ENCODE results near the gene ANP32A. TPM values are rescaled to one million over a fixed set of nuclear protein-coding genes. Genes with fewer than 3 reads are reported as not detected.

The ANP32A gene
- total and polyA plus RNA-seq, 8 donors: 111 to 346 (median 298) TPM

DNA sequence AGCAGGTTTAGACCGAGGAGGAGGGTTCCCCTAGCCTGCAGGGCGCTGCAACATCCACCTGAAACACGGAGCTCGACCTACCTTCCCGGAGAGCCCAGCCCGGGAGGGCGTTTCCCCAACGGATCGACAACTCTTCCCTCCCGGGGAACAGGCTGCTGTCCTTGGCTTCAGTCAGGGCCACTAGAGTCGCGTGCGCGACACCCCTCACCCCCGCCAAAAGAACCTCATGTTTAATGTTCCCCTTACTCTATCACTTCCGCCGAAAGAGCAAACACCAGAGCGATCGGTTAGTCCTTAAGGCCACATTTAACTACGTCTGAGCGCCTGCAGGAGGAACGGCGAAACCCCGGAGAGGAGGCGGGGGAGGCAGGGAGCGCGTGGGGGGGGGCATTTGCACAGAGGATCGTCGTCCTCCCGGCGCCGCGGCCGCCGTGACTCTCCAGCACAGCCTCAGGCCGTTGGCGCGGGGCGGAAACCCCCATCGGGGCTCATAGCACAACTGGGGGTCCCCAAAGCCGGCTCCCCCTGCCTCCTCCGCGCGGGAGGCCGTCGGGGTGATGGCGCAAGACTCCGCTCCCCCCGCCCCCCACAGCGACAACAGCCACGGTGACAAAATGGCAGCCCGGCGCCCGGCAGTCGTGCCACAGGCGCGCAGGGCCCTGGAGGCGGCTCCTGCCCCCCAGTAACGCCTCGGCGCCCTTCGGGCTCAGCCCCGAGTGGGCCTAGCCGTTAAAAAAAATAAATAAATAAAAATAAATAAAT lies 3.2 kb downstream of the ANP32A start:
- H3K27me3 ChIP-seq: no peaks in the 10 kb centered on the region
- no peaks in the 10 kb centered on the region for H3K9me3 ChIP-seq
- TF ChIP-seq, protein P1, sequence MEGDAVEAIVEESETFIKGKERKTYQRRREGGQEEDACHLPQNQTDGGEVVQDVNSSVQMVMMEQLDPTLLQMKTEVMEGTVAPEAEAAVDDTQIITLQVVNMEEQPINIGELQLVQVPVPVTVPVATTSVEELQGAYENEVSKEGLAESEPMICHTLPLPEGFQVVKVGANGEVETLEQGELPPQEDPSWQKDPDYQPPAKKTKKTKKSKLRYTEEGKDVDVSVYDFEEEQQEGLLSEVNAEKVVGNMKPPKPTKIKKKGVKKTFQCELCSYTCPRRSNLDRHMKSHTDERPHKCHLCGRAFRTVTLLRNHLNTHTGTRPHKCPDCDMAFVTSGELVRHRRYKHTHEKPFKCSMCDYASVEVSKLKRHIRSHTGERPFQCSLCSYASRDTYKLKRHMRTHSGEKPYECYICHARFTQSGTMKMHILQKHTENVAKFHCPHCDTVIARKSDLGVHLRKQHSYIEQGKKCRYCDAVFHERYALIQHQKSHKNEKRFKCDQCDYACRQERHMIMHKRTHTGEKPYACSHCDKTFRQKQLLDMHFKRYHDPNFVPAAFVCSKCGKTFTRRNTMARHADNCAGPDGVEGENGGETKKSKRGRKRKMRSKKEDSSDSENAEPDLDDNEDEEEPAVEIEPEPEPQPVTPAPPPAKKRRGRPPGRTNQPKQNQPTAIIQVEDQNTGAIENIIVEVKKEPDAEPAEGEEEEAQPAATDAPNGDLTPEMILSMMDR (IDR thresholded peaks at IDR 0.05): no peak
- peaks cover 21 to 57% of the 10 kb centered on the region in 2 donors for H3K4me1 ChIP-seq
- intact Hi-C loops (cut with DNase I): no loop called here
- H3K4me3 ChIP-seq: peak overlapping the region; percentile 66 to 90
- H3K36me3 ChIP-seq: no peaks in the 10 kb centered on the region
- peak overlapping the region; percentile 98 to 99 for H3K27ac ChIP-seq
- DNase-seq (peak; percentile 70 to 89 (median 78)), ATAC-seq (peak; percentile 52)

- peaks cover 18 to 57% of the 10 kb centered on the region in 2 donors for H3K4me1 ChIP-seq
- ATAC-seq (no peak), DNase-seq (no peak)
- intact Hi-C loops (cut with DNase I): no loop called here
- peak overlapping the region; percentile 98 to 99 for H3K27ac ChIP-seq
- H3K9me3 ChIP-seq: no peaks in the 10 kb centered on the region
- peak overlapping the region; percentile 66 to 90 for H3K4me3 ChIP-seq
- H3K36me3 ChIP-seq: no peaks in the 10 kb centered on the region
- H3K27me3 ChIP-seq: no peaks in the 10 kb centered on the region
- TF ChIP-seq, protein P1 (IDR thresholded peaks at IDR 0.05): no peak
These were observed 3.8 kb downstream of the ANP32A start for GRCh38 chr15:68816795-68817303.

GRCh38 chr15:68816158-68816557 lies 4.5 kb downstream of the ANP32A start:
- Histone ChIP-seq H3K9me3 (no peaks in the 10 kb centered on the region), H3K27ac (peak overlapping the region; percentile 98 to 99), H3K4me3 (peak overlapping the region in 1 of 2 donors; percentile 66), H3K27me3 (no peaks in the 10 kb centered on the region), H3K36me3 (no peaks in the 10 kb centered on the region), H3K4me1 (peaks cover 18 to 58% of the 10 kb centered on the region in 2 donors)
- intact Hi-C loops (cut with DNase I): no loop called here
- DNase-seq: no peak
- no peak for ATAC-seq
- TF ChIP-seq, protein P1 (IDR thresholded peaks at IDR 0.05): no peak

DNA sequence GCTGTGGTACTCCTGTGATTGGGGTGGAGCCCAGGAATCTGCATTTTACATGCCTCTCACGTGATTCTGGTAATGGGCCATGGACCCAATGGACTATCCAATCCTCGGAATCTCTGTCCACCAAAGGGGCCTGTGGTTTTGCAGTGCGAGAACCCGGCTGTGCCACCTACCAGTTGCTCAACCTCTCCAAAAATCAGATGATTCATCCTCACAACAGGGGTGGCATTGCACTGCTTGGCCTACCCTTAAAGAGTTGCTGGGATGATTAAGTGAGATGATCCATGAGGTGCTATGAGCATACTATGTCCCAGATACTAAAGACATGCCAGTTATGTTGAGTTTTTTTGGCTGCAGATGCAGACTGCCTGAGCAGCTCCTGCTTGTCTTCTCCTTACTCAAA lies 5.1 kb downstream of the ANP32A start:
- intact Hi-C loops (cut with DNase I): no loop called here
- DNase-seq: no peak

GRCh38 chr15:68814596-68814995 lies 6.1 kb downstream of the ANP32A start:
- TF ChIP-seq, protein P1 (IDR thresholded peaks at IDR 0.05): no peak
- peaks cover 18 to 67% of the 10 kb centered on the region in 2 donors for H3K4me1 ChIP-seq
- H3K27ac ChIP-seq: no peak overlapping the region
- intact Hi-C loops (cut with DNase I): no loop called here
- H3K27me3 ChIP-seq: no peaks in the 10 kb centered on the region
- H3K36me3 ChIP-seq: no peaks in the 10 kb centered on the region
- H3K9me3 ChIP-seq: no peaks in the 10 kb centered on the region
- H3K4me3 ChIP-seq: no peak overlapping the region
- no peak for DNase-seq
- ATAC-seq: no peak

More for the DNA sequence above, 5.1 kb downstream of the ANP32A start:
- H3K36me3 ChIP-seq: no peaks in the 10 kb centered on the region
- peak overlapping the region in 1 of 2 donors; percentile 98 for H3K27ac ChIP-seq
- ATAC-seq: no peak
- H3K27me3 ChIP-seq: no peaks in the 10 kb centered on the region
- H3K4me1 ChIP-seq: peaks cover 18 to 64% of the 10 kb centered on the region in 2 donors
- TF ChIP-seq, protein P1 (IDR thresholded peaks at IDR 0.05): no peak
- no peak overlapping the region for H3K4me3 ChIP-seq
- H3K9me3 ChIP-seq: no peaks in the 10 kb centered on the region

Measured in left lung (tissue), 10 donors.